ENCODE results near the gene CEP57.

DNA sequence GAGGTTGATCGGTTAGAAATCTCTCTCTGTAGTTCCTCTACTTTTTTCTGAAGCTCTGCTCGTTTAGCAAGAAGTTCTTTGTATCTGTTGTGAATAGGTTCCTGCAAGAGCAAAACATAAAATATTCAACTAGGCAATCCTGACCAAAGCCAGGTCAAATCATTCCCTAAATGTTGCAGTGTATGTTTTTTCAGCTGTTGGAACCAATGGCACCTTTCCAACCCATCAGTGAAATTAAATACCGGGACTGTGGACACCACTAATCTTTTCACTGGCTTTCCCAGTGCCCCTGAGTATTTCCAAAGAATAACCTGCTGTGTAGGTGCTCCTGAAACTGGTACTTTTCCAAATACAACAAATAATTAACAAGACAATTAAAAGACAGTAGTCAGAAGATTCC is 45.1 kb downstream of the CEP57 start:
- TF ChIP-seq, protein P1, sequence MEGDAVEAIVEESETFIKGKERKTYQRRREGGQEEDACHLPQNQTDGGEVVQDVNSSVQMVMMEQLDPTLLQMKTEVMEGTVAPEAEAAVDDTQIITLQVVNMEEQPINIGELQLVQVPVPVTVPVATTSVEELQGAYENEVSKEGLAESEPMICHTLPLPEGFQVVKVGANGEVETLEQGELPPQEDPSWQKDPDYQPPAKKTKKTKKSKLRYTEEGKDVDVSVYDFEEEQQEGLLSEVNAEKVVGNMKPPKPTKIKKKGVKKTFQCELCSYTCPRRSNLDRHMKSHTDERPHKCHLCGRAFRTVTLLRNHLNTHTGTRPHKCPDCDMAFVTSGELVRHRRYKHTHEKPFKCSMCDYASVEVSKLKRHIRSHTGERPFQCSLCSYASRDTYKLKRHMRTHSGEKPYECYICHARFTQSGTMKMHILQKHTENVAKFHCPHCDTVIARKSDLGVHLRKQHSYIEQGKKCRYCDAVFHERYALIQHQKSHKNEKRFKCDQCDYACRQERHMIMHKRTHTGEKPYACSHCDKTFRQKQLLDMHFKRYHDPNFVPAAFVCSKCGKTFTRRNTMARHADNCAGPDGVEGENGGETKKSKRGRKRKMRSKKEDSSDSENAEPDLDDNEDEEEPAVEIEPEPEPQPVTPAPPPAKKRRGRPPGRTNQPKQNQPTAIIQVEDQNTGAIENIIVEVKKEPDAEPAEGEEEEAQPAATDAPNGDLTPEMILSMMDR (IDR thresholded peaks at IDR 0.05), result no peak
- TF ChIP-seq EZH2 (IDR thresholded peaks at IDR 0.05; ENCODE audit: borderline replicate concordance, insufficient read depth, low read depth, low read length, poor library complexity, severe bottlenecking), result no peak

All from B cell (primary cell).